NCI-H526 treated with DMSO at 0.1 percent for 48 hours (cell line): ENCODE data around the gene AHDC1.
"Not testable (repeated sequence)": the region's sequence is repeated elsewhere in the genome, so short reads cannot be mapped to it uniquely, and the experiment has no call there.

Source experiments
- DNase-seq: peaks from one replicate; lab custom pipeline; 2025; lab: John Stamatoyannopoulos, UW

Gene AHDC1

DNA sequence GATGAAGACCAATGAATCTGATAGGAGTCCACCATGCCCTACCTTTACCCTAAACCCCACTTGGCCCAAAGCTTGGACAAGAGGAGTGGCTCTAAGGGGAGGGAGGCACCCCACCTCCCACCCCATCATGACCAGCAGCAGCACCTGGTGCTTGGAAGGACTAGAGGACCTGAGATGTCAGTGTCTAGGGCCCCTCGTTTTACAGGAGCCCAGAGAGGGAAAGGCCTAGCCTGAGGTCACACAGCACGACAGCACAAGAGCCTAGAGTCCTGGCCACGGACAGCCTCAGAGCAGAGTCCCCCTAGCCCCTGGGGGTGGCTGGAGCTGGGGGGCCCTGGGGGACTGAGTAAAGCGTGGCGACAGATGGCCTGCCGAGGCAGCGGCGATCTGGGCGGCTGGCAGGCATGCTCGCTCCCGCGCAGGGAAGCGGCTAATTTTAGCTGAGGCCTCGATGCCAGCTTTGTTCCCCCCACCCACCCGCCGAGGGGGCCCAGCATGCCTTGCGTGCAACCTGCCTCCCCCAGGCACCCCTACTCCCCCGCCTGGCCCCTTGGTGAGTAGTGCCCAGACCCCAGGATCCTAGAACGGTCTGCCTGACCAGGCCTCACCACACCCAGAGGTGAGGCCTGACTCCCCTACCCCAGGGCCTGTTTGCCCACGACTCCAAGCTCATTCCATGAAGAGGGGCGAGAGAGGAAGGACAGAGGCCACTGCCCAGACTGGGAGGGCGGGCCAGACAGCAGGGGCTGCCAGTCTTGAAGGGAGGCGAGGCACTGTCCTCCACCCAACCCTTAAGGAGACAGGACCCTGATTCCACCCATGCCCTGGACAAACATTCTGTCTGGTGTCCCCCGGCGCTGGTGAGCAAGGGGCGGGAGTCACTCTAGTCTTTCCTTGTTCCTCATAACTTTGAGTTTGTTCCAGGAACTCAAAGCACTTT, 39.0 kb downstream of the AHDC1 start:
- DNase-seq: no peak

DNA sequence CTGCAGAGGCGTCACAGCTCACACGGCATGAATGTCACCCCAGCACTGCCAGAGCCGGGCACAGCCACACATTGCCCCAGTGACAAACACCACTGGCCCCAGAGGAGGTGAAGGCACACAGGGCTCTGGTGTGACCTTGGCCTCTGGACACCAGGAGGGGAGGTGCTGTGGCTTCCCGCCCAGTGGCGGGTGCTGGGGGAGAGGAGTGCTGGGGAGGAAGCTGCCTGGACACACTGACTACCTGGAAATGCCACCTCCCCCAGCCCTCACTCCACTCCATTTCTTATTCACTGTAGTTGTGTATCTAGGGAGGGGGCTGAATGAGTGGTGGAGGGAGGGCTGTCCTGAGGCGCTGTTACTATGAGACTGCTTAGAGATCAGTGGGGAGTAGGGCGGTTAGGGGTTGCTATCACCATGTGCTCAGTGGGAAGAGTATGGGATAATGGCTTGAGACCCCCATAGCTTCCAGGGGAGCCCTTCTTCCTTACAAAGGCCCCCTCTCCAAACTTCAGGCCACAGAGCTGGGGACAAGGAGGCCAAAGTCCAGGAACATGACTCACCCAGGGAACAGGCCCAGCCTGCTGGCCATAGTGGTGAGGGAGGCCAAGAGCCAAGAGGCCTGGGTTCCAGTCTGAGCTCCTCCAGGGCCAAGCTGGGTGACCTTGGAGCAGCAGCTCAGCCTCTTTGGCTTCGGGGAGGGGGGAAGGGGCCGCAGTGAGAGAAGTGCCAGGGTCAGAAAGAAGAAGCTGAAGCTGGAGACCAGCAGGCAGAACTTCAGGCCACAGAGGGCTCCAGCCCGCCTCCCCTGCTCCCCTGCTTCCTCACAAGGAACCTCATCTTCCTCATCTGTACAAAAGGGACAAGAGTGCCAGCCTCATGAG, 40.1 kb downstream of the AHDC1 start:
- no peak for DNase-seq

DNA sequence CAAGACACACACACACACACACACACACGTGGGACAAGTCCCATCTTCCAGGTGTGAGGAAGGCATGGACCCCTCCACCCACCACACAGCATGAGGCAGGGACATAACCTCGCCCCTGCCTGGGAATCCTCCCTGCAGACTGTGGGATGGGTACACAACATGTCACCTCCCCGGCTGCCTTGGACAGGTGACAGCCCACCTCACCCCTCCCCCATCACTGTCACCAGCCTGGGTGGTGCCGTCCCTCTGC, 40.7 kb downstream of the AHDC1 start:
- no peak for DNase-seq

DNA sequence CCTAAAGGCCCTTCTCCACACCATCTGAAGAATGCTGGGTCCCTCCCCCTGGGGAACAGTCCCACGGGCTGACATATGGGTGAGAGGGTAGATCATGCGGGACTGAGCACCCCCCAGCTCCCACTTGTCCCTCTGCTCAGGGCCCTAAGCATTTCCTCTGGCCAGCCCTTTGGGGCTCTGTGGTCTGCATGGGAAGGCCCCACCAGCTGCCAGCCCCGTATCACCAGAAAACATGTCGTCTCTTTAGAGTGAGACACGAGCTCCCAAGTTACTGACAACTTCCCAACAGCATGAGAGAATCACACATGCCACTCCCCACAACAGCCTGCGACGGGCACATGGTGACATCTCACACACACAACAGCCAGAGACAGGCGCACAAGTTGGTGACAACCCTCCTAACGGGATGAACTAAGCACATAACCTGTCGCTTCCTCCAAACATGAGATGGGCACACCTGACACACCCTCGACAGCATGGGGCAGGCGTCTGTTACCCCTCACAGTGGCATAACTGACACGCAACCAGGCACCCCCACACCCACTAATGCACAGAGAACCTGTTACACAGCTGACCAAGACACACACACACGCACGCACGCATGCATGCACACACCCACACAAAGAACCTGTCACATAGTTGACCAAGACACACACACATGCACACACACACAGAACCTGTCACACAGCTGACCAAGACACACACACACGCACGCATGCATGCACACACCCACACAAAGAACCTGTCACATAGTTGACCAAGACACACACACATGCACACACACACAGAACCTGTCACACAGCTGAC, 41.2 kb downstream of the AHDC1 start:
- DNase-seq: no peak

DNA sequence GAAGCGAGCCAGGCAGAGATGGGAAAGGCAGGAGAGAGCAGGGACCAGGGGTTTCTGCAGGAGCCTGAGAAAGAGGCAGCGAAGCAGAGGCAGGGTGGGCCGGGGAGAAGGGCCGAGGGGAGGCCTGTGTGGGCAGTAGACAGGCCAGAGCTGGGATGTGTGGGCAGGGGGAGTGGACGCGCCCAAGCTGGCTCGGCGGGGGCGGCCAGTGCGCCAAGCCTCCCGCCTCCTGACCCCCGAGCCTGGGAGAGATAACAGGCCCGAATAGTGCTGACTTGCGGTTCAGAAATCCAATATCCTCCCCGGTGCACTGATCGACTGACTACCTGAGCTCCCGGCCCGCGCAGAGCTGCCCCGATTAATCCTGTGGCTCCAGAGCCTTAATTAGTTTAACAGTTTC, 41.9 kb downstream of the AHDC1 start:
- DNase-seq: no peak

DNA sequence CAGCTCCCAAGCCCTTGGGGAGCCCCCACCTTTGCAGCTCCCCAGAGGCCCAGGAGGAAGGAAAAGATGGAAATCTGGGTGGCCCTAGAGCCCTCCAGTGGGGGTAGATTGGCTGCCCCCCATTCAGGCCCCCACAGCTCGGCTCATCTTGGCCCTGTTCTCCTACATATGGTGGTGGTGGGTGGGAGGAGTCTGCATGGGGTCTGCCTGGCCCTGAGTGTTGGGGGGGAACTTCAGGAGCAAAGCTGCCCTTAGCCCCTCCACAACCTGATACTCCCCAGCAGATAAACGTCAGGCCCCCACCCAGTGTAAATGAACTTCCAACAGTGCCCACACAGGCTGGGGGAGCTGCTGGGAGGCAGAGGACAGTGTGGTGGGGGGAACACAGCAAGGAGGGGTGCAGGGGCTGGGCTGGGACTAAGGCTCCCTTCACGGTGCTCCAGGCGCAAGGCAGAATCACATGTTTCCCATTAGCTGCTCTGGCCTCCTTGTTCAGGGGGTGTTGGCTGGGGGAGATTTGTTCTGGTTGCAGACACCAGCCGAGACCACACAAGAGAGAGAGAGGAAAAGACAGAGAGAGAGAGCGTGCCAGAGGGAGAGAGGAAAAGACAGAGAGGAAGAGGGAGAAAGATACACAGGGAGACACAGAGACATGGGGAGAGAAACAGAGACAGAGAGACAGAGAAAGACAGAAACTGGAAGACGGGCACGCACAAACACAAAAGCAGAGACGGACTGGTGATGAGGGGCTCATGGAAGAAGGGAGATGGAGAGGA, 42.6 kb downstream of the AHDC1 start:
- no peak for DNase-seq

DNA sequence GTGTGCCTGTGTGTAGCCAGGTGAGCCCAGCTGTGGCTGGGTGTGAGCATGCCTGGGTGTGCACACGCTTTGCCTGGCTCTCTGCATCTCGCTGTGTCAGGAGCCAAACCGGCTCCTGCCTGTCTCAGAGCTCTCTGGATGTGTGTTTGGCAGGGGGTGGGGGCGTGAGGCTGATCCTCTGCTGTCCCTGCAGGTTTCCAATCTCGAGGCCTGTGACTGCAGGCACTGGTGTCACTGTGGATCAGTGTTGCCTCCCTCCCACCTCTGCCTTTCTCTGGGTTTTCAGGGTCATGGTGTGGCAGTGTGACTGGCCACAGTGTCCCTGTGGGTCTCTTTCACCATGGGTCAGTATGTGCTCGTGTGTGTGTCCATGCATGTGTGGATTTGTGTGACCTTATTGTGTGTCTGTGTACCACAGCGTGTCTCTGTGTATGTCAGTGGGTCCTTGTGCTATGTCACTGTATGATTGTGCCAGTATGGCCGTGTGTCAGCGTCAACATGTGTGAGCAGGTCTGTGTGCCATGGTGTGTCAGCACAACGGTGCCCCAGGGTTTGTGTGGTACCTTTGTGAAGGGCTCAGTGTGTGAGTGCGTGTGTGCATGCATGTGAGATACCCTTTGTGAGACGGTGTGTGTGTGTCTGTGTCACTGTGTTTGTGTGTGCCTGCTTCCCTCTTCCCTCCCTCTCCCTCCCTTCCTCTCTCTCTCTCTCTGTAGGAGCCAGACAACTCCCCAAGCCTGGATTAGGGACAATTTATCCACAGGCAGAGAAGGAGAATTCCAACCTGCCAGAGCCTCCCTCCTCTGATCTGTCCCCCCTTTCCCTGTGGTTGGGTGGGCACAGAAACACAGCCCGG, 43.4 kb downstream of the AHDC1 start:
- no peak for DNase-seq

DNA sequence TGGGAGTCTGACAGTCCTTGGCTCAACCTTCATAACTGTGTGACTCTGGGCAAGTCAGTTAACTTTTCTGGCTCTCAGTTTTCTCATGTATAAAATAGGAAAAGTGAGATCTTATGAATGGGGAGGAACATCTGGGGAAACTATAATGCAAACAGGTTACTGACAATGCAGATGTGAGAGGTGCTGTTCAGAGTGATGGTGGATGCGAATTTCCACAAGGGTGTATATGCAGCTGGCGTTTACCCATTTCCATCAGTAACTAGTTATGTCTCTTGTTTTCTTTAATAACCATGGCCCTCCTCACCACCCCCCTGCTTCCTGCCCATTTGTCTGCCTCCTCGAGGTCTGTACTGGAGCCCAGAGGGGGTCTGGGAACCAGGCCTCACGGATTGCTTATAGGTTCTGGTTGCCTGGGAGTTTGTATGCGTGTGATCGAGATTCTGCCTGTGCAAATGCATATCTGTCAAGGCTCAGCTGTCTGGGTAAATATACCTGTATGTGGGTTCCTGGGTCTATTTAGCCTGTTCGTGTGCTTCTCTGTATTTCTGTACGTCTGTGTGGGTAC, 44.4 kb downstream of the AHDC1 start:
- no peak for DNase-seq

DNA sequence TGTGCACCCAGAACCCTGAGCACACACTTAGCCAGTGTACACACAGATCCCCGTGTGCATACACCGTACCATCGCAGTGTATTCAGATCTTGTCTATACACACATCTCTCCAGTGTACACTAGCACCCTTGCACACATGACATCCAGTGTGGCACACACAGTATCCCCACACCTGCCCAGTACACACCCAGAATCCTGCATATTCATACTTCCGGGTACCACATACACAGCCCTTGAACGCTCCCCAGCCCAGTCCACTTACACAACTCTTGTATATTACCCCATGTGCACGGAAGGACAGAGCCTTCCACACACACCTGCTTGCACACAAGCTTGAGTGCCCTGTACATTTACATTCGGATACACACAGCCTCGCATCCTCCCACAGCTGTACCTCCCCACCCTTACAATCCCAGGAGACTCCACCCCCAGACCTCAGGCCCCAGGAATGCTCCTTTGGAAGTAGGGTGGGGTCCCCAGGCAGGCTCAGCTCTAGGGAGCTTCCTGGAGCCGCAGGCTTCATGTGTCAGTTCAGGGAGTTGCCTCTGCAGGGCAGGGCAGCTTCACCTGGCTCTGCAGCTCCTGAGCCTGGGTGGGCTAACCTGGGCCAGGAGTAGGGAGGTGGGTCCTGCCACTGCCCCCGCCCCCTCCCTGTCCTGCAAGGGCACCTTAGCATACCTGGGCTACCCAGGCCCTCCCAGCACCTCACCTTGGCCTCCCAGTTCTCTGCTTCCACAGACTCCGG, 46.2 kb downstream of the AHDC1 start:
- DNase-seq: no peak

DNA sequence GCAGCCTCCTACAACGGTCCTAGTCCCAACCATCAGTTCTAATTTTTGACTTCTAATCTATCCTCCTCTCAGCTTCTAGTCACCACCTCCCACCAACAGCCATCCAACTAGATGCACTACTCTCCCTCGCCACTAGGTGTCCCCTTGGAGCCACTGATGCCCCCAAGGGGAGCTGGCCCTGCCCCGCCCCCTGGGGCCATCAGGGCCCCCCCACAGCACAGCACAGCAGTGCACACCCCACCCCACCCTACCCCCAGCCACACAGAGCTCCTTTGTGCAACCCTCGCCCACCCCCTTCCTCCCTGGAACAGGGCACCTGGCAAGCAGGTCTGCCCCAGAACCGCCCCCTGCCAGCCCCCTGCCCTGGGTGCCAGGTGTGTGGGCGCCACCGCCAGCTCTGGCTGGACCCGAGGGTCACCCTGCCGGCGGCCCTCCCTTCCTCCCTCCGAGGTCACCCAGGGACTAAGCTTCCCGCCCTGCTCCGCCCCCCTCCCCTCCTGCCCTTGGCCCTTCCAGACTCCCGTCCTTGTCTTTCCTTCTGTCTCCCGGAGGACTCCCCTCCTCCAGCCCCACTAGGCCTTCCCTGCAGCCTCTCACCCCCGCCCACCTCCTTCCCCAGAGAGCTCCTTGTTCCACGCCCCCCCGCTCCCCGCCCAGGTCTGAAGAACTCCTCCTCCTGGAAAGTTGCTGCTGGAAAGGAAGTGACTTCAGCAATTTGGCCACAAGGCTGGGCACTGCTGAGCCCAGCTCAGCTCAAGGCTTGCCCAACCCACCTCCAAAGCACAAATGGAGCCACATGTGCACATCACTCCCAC, 47.0 kb downstream of the AHDC1 start:
- peak; percentile 11 for DNase-seq

DNA sequence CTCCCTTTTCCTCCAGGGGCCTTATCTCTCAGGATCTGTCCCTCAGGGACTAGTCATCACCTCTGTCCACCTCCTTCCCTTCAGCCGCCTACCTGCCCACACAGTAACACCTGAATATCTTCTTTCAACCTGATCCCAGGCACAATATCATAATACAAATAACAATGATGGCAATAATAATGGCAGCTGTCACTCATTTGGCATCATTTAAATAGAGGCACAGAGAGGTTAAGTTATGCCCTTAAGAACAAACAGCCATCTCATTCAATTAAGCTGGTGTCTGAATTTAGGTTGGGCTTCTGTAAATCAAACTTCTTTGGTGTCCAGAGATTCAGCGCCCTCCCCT, 47.5 kb downstream of the AHDC1 start:
- no peak for DNase-seq

DNA sequence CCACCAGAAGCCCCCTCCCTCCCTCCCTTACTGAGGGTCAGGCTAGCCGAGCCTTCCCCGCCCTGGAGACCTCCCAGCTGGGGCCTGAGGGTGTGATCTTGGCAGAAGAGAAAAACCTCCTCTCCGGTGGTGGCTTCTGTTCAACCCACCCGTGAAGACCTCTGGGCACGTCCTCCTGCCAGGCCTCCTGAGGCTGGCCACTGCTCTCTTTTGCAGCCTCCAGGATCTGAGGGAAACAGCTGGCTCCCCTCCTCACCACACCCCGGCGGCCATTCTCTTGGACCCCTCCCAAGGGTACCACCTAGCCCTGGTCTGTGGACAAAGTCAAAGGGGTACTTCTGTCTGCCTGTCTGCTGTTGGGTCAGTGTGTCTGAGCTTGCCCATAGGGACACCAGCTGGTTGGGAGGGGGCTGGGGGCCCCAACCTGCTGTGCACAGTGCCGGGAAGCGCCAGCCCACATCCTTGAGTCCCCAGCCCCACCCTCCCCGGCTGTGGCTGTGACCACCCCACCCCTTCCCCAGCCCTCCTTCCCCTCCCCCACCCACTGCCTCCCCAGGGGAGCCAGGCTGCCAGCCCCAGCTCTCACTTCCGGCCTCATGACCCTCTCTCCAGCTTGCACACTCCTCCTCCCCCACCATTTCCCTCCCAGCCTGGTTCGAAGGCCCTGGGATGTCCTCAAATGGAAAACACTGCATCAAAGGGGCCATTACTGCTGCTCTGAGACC, 48.1 kb downstream of the AHDC1 start:
- DNase-seq: no peak

DNA sequence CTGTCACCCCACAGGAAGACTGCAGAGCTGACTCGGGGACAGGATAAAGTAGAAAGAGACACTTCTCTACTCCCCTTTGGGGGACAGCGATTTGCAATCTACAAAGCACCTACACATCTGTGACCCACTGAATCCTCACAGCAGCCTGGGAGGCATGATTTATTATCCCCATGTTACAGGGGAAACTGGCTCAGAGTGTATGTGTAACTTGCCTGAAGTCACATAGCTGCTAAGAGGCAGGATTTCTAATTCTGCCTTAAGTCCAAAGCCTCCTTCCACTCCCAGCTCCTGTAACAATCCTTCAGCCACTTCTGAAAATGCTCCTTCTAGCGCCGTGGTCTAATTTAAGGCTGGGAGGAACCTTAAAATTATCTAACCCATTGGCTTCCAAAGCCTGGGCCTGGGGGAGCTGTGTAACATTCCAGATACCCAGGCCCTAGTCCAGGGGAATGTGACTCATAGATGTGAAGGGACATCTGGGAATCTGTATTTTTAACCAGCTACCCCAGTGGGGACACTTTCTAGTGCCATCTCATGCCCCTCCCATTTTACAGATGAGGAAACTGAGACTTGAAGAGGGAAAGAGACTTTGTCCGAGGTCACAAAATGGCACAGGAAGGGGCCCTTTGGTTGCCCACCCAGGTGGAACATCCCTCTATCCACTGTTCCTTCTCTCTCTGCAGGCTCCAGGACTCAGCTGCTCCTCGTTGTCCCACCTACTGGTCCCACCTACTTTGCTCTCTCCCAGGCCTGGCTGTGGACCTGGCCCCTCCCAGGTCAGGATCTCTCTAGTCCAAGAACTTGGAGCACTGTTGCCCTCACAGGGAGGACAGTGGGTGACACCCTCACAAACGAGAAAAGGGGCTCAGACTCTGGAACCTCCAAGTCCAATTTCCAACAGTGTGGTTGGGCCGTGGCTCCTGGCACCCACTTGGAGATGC, 48.9 kb downstream of the AHDC1 start:
- DNase-seq: no peak

DNA sequence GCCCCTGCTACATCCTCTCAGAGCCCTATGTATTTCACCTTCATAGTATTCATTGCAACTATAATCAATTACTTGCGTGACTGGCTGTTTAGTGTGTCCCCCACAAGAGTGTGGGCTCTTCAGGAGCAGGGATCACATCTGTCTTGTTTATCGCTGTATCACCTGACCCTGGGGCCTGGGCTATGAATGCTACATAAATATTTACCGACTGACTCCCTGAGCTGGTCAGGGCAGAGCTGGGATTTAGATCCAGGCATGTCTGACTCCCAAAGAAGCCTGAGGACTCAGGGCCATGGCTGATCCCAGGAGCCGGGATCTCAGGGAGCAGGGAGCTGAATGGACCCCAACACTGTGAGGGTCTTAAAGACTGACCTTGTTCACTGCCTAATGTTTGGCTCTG, 49.7 kb downstream of the AHDC1 start:
- no peak for DNase-seq

DNA sequence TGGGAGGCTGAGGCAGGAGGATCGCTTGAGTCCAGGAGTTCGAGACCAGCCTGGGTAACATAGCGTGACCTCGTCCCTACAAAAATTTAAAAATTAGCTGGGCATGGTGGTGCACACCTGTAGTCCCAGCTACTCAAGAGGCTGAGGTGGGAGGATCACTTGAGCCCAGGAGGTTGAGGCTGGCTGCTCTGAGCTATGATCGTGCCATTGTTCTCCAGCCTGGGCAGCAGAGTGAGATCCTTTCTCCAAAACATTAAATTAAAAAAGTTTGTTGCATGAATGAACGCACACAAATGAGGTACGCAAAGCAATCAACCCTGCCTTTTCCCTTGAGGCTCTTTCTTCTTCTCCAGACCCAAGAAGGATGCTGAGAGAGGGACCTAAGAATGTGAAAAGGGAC, 50.1 kb downstream of the AHDC1 start:
- DNase-seq: not testable (repeated sequence)

DNA sequence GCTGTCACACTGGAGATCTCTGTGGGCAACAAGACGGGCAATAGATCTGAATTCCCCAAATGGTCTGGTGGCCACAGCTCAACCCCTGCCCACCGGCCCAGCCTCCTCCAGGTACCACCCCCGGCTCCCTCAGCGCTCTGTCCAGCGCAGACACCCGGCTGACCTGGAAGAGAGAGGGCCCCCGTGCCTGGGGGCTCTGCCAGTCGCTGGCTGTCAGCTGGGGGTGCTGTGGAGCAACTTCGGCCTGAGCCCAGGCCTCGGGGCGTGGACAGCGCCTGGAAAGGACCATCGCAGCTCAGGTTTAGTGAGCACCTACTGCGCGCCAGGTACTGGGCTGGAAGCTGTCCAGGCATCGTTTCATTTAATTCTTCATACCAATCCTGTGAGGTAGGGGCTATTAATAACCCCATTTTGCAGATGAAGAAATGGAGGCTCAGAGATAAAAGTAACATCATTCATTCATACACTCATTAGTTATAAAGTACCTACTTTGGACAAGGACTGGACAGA, 51.0 kb downstream of the AHDC1 start:
- no peak for DNase-seq

DNA sequence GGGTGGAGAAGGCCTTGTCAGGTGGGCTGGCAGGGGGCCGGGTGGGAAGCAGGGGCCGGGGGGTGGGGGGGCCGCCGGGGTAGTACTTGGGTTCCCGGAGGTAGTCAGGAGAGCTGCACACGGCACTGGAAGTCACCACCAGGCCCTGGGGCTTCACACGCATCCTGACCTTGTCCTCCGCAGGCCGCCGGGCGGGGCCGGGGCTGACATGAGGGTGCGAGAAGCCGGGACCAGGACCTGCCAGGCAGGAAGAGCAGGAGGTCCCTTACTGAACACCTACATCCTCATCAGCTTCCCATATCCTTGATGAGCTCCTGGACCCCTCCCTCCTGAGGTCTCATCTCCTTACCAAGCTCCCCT, 52.0 kb downstream of the AHDC1 start:
- DNase-seq: no peak
